ENCODE measurements around the gene TSHZ3.

GRCh38 chr19:31386806-31387205, 37.6 kb upstream of the TSHZ3 start:
- TF ChIP-seq CTCF (IDR thresholded peaks at IDR 0.05) (no peak), POLR2A (IDR thresholded peaks at IDR 0.05) (no peak)

All from heart left ventricle (tissue), 13 donors.